ENCODE data around the gene DHX29. TPM values are rescaled to one million over a fixed set of nuclear protein-coding genes. Genes with fewer than 3 reads are reported as not detected.

Gene DHX29
- total RNA-seq, 4 donors from 2014 or later = 26.1 to 34.9 (median 30.2) TPM

DNA sequence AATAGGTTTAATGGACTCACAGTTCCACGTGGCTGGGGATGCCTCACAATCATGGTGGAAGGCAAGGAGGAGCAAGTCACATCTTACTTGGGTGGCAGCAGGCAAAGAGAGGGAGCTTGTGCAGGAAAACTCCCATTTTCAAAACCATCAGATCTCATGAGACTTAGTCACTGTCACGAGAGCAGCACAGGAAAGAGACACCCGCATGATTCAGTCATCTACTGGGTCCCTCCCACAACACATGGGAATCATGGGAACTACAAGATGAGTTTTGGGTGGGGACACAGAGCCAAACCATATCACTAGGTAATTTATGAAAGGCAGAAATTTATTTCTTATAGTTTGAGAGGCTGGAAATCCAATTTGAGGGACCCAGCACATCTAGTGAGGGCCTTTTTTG is 40.3 kb upstream of the DHX29 start:
- TF ChIP-seq POLR2AphosphoS5 (IDR thresholded peaks at IDR 0.05) = no peak
- TF ChIP-seq POLR2A (IDR thresholded peaks at IDR 0.05; ENCODE audit: low read depth) = no peak
- TF ChIP-seq CTCF (IDR thresholded peaks at IDR 0.05) = no peak
- H3K36me3 ChIP-seq = peaks cover 31 to 88% (median 61%) of the 10 kb centered on the region in 4 donors
- no peak for DNase-seq (ENCODE audit: extremely low spot score)
- H3K4me1 ChIP-seq = peaks cover 3 to 16% (median 14%) of the 10 kb centered on the region in 4 donors
- intact Hi-C loops (cut with DNase I) = loop anchor here (5.0 kb wide), 1 partner anchor 345 kb away; no protein-coding TSS in a partner anchor
- H3K9me3 ChIP-seq = no peaks in the 10 kb centered on the region
- H3K27me3 ChIP-seq = no peaks in the 10 kb centered on the region
- H3K27ac ChIP-seq (replicated peaks in 1 of 4) = no peak overlapping the region
- no peak overlapping the region for H3K4me3 ChIP-seq
- 88% methylated on average over 3 of the region's 3 CpGs for WGBS

- Histone ChIP-seq H3K36me3 (peaks cover 30 to 89% (median 56%) of the 10 kb centered on the region in 4 donors), H3K9me3 (no peaks in the 10 kb centered on the region), H3K4me1 (peaks cover 3 to 23% (median 17%) of the 10 kb centered on the region in 4 donors), H3K27ac (replicated peaks in 1 of 4) (no peak overlapping the region), H3K4me3 (no peak overlapping the region), H3K27me3 (no peaks in the 10 kb centered on the region)
- 93% methylated on average over 4 of the region's 4 CpGs for WGBS
- TF ChIP-seq POLR2A (IDR thresholded peaks at IDR 0.05; ENCODE audit: low read depth) (no peak), EP300 (IDR thresholded peaks at IDR 0.05) (no peak), POLR2AphosphoS5 (IDR thresholded peaks at IDR 0.05) (no peak), CTCF (IDR thresholded peaks at IDR 0.05) (no peak)
- intact Hi-C loops (cut with DNase I) = loop anchor here (5.0 kb wide), 1 partner anchor 347 kb away; no protein-coding TSS in a partner anchor
- no peak for DNase-seq (ENCODE audit: extremely low spot score)
These were observed 37.8 kb upstream of the DHX29 start for GRCh38 chr5:55345327-55345726.

DNA sequence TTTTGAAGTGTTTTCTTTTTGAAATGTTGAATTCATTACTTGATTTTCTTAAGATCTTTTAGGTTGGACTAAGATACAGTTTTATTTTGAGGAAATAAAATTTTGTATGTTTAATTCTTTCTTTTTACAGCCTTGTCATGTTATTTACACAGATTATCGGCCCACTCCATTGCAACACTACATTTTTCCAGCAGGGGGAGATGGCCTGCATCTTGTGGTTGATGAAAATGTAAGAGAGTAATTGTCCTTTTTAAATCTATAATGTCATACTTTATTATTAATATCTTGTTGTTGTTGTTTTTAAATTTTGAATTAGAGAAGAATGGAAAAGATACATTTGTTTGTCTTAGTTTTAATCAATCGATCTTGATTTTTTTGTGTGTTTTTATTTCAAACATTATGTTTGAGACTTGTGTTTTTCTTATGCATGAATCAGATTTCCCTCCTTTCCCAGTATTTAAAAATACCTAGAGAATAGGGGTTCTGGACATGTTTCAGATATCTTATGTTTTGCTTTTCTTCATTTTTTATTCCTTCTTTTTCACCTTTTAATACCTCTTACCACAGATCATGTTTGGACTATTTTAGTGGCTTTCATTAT is 37.0 kb upstream of the DHX29 start:
- peaks cover 23 to 81% (median 48%) of the 10 kb centered on the region in 4 donors for H3K36me3 ChIP-seq
- intact Hi-C loops (cut with DNase I) = no loop called here
- TF ChIP-seq CTCF (IDR thresholded peaks at IDR 0.05) (peak; percentile 77 to 92 (median 85)), EP300 (IDR thresholded peaks at IDR 0.05) (no peak), POLR2AphosphoS5 (IDR thresholded peaks at IDR 0.05) (no peak)
- DNase-seq (ENCODE audit: extremely low spot score) = no peak
- peaks cover 3 to 23% (median 17%) of the 10 kb centered on the region in 4 donors for H3K4me1 ChIP-seq
- no peaks in the 10 kb centered on the region for H3K9me3 ChIP-seq
- no peaks in the 10 kb centered on the region for H3K27me3 ChIP-seq
- no peak overlapping the region for H3K27ac ChIP-seq (replicated peaks in 1 of 4)
- WGBS = 40% methylated on average over 2 of the region's 2 CpGs
- no peak overlapping the region for H3K4me3 ChIP-seq

DNA sequence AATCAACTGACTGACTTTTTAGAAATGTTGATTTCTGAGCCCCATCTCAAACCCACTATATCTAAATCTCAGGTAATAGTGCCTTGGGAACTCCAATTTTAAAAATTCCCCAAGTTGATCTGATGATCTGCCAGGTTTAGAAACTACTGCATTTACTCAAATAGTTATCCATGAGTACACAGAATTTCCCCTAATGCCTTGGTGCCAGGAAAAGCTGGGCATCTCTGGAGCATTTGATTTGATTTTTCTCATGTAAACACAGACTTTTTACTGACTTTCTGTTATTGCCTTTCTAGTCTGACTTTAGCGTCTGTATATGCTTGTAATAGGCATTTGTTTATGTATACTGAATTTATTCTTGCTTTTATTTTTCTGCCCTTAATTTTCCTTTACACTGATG is 36.1 kb upstream of the DHX29 start:
- Histone ChIP-seq H3K4me3 (no peak overlapping the region), H3K9me3 (no peaks in the 10 kb centered on the region), H3K4me1 (peaks cover 7 to 26% (median 21%) of the 10 kb centered on the region in 4 donors), H3K27me3 (no peaks in the 10 kb centered on the region), H3K36me3 (peaks cover 23 to 72% (median 41%) of the 10 kb centered on the region in 4 donors), H3K27ac (replicated peaks in 1 of 4) (no peak overlapping the region)
- no peak for DNase-seq (ENCODE audit: extremely low spot score)
- WGBS = 61% methylated on average over 1 of the region's 1 CpG
- intact Hi-C loops (cut with DNase I) = no loop called here
- TF ChIP-seq POLR2AphosphoS5 (IDR thresholded peaks at IDR 0.05) (no peak), POLR2A (IDR thresholded peaks at IDR 0.05; ENCODE audit: low read depth) (no peak), EP300 (IDR thresholded peaks at IDR 0.05) (no peak), CTCF (IDR thresholded peaks at IDR 0.05) (no peak)
